Amniotic stem cell (primary cell): Measurements from ENCODE around the gene CCDC91.
A peak's percentile ranks its signal among the peaks of the same experiment; 100 is the strongest.
"Not testable (repeated sequence)": the region's sequence is repeated elsewhere in the genome, so short reads cannot be mapped to it uniquely, and the experiment has no call there.

Experiments used
- DNase-seq: peaks from one replicate; lab custom pipeline; 2025; lab: John Stamatoyannopoulos, UW

CCDC91 gene

GRCh38 chr12:28374556-28374955 lies 184.3 kb downstream of the CCDC91 start:
- DNase-seq = peak; percentile 8

- no peak for DNase-seq
Measured at GRCh38 chr12:28378736-28379135, 188.5 kb downstream of the CCDC91 start.

GRCh38 chr12:28379779-28380178 lies 189.5 kb downstream of the CCDC91 start:
- not testable (repeated sequence) for DNase-seq

- DNase-seq = no peak
Measured at GRCh38 chr12:28383368-28383767, 193.1 kb downstream of the CCDC91 start.

- DNase-seq = no peak
Measured at GRCh38 chr12:28388879-28389278, 198.6 kb downstream of the CCDC91 start.

- no peak for DNase-seq
Measured at GRCh38 chr12:28390206-28390605, 199.9 kb downstream of the CCDC91 start.

GRCh38 chr12:28390761-28391385 lies 200.6 kb downstream of the CCDC91 start:
- DNase-seq = peak; percentile 24

GRCh38 chr12:28409892-28410291 lies 219.6 kb downstream of the CCDC91 start:
- no peak for DNase-seq

GRCh38 chr12:28413460-28414109 lies 223.3 kb downstream of the CCDC91 start:
- DNase-seq = no peak

- peak; percentile 66 for DNase-seq
Measured at GRCh38 chr12:28415755-28416154, 225.5 kb downstream of the CCDC91 start.

- DNase-seq = no peak
Measured at GRCh38 chr12:28421374-28421773, 231.1 kb downstream of the CCDC91 start.

GRCh38 chr12:28424965-28425364 lies 234.7 kb downstream of the CCDC91 start:
- no peak for DNase-seq

- no peak for DNase-seq
Measured at GRCh38 chr12:28425526-28425925, 235.3 kb downstream of the CCDC91 start.

- no peak for DNase-seq
Measured at GRCh38 chr12:28427046-28427445, 236.8 kb downstream of the CCDC91 start.

- DNase-seq = no peak
Measured at GRCh38 chr12:28440081-28440608, 249.9 kb downstream of the CCDC91 start.

GRCh38 chr12:28442101-28442500 lies 251.8 kb downstream of the CCDC91 start:
- DNase-seq = no peak

GRCh38 chr12:28443337-28443736 lies 253.1 kb downstream of the CCDC91 start:
- DNase-seq = no peak

GRCh38 chr12:28446031-28446430 lies 255.8 kb downstream of the CCDC91 start:
- DNase-seq = no peak

GRCh38 chr12:28453686-28454085 lies 263.4 kb downstream of the CCDC91 start:
- DNase-seq = no peak

GRCh38 chr12:28456934-28457710 lies 266.9 kb downstream of the CCDC91 start:
- no peak for DNase-seq

GRCh38 chr12:28457785-28458184 lies 267.5 kb downstream of the CCDC91 start:
- DNase-seq = no peak

GRCh38 chr12:28459481-28459880 lies 269.2 kb downstream of the CCDC91 start:
- no peak for DNase-seq
